GM19099 (cell line): Measurements from ENCODE around the gene PDGFA.

Experiments used
- POLR2A ChIP-seq: IDR thresholded peaks from 3 replicates; pipeline ENCODE4 v1.6.1; 2011; ENCODE audit warnings: low read depth; ENCODE audit not compliant: insufficient read length; ENCODE audit errors: extremely low read depth

PDGFA gene

DNA sequence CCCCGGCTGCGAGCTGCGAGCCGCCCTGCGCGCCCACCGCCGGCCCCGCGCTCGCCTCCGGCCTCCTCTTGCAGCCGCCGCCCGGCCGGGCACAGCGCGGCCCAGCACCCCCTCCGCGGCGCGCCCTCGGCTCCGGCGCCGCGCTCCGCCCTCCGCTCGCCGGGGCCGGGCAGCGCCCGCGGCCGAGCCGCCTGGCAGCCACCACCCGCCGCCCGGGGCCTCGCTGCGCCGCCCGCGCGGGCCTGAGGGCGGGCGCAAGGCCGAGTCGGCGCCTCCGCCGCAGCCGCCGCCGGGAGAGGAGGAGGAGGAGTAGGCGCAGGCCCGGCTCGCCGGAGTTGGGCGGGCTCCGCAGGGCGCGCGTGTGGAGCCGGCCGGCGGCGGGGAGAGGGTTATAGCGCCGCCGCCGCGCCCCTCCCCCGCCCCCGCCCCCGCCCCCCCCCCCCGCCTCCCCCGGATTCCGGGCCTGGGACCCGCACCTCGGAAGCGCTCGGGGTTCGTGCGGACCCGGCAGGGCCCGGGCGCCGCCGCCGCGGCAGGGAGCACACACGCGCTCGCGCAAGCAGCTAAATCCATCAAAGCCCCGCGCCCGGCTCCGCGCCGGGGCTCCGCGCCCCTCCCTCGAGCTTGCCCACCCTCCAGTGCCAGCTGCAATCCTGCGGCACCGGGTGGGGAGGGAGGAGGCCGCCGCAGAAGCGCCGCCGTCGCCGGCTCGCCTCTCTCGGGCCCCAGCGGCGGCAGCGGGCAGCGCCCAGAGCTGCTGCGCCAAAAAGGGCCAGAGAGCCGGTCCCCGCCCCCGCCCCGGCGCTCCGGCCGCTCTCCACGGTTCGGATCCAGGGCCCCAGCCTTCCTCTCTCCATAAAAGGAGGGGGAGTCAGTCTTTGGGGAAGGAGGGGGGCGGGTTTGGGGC lies at the start of gene PDGFA:
Gene PDGFA (minus strand): TSS at position 363 of the 907 bp plus-strand sequence. CDS start 845 bp downstream, outside the sequence.
- TF ChIP-seq POLR2A: no peak

DNA sequence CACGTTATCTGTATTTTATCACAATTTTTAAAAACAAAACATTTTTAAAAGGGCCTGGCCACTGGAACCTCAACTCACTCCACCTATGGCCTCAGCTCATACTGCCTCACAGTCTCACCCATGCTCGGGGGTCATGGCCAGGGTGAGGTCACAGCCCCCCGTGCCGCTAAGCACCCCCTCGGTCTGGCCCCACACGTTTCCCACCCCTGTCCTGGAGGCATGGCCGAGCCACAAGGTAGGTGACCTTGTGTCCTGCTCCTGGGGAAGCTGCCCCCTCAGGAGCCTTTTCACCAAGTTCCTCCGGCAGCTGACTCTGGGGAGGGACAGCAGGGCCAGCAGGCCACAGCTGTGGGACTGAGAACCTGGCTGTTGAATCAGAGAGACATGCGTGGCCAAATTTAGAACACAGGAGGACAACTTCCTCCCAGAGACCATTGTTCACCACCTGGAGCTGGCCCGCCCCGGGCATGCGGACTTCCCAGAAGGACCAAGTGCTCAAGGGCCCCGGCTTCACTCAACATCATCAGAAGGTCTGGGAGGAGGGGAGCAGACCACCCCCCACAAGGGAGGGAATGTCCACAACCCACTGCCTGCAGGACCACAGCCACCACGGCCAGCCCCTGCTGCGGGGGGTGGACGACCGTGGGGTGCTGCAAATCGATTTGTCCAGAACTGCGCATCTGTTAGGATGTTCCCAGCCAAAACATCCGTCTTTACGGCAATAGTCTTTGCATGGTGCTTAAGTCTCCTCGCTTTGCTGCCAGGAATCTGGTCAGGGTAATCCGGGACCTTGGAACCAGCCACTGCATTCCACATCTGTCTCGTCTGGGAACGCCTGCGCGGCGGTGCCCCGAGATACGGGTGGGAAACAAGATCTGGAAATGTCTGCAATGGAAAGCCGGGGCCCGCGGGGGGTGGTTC lies 48.6 kb upstream of the PDGFA start:
- TF ChIP-seq POLR2A: no peak

DNA sequence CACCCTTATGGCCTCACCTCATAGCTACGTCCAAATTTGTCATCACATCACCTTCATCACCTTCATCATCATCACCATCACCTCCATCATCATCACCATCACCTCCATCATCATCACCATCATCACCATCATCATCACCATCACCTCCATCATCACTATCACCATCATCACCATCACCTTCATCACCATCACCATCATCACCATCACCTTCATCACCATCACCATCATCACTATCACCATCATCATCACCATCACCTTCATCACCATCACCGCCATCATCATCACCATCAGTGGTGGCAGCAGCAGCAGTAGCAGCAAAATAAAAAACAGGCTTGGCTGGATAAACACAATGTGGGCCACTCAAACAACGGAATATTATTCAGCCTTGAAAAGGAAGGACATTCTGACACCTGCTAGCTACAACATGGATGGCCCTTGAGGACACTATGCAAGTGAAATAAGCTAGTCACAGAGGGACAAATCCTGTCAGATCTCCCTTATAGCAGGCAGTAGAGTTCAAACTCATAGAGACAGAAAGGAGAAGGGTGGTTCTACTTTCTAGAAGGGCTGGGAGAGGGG lies 47.7 kb upstream of the PDGFA start:
- no peak for TF ChIP-seq POLR2A

DNA sequence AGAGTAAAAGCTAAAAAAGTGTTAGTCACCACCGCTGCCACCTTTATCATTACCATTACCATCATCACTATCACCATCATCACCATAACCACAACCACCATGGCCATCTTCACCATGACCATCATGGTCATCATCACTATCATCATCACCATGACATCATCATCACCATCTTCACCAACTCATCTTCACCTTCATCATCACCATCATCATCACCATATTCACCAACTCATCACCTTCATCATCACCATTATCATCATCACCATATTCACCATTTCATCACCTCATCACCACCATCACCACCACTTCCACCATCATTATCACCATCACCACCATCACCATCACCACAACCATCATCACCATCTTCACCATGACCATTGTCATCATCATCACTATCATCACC lies 46.5 kb upstream of the PDGFA start:
- TF ChIP-seq POLR2A: no peak

DNA sequence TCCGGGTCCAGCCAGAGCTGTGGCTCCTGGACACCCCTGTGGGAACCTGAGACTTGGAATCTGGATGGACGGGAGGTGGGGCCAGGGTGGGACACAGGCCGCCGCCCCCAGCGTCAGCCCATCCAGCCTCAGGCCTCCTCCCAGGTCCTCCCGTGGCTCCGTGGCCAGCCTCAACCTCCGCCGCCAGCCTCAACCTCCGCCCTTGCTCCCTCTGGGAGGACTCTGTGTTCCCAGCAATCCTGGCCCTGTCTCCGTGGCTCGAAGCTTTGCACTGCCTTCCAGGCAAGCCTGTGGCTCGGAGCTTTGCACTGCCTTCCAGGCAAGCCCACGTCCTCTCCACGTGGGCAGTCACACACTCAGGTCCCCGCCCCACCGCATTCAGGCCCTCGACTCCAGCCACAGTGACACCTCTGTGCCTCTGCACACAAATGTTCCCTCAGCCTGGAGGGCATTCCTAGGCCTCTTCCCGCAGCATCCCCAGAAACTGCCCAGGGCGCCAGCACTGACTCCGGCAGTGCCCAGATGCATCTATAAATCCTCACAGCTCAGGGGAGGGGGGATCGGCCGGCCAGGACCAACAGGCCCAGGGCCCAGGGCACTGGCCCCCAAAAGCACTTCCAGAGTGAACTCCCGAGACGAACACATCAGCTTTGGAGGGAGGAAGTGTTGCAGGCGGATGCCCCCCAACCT lies 44.7 kb upstream of the PDGFA start:
- no peak for TF ChIP-seq POLR2A

DNA sequence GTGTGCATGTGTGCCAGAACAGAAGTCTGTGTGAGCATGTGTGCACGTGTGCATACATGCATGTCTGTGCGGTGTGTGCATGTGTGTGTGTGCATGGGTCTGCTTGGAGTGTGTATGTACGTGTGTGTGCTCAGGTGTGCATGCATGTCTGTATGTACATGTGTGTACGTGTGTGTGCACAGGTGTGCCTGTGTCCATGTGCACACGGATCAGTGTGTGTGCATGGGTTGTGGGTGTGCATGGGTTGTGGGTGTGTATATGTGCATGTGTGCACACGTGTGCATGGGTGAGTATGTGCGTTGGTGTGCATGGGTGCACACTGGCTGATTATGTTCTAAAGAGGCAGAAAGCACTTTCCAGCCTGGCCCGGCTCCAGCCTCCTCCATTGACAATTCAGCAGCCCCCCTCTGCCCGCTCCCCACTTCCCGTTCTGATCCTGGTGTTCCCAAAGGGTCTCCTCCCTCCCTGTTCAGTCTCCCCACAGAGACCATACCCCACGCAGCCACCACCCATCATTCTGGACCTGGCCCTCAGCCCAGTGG lies 44.1 kb upstream of the PDGFA start:
- TF ChIP-seq POLR2A: no peak

DNA sequence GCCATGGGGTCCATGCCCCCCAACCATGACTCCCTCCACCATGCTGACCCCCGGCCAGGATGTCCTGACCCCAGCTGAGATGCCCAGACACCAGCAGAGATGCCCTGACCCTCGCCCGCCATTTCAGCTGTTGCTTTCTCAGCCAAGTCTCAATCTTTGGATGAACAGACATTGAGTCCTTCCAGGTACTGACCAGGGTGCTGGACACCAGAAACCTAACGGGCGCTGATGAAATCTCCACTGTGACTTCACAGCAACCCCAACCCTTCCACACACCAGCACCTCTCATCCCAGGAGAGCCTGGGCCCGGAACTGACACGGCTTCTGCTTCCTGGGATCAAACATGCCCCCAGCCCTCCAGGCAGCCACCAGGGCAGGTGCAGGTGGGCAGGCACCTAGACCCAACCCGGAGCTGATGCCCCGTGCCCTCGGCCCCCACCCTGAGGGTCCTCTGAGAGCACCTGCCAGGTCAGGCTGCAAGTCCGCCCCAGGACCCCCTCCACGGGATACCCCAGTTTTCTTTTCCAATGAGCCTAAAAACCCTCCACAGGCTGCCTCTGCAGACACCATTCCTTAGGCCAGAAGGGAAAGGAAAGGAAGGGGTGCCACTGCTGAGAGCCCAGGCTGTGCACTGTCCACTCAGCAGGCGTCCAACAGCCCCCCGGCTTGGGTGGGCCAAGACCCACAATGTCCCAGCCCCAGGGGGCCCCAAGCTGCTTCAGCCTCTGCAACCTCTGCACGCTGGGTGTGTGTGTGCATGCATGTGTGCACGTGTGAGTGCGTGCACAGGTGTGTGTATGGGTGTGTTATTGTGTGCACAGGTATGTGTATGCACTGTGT lies 43.4 kb upstream of the PDGFA start:
- TF ChIP-seq POLR2A: no peak

DNA sequence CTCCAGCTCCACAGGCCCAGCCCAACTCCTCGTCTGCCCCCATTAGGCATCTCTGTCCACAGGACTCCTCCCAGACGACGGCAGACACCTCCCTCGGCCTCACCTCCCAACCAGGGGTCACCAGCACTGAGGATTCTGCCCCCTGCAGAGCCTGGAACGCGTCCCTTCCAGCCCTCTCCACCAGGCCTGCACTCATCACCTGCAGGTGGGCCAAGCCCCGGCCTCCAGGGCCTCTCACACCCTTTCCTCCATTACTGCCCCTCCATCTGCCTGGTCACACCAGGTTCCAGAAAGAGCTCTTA lies 42.7 kb upstream of the PDGFA start:
- TF ChIP-seq POLR2A: no peak

DNA sequence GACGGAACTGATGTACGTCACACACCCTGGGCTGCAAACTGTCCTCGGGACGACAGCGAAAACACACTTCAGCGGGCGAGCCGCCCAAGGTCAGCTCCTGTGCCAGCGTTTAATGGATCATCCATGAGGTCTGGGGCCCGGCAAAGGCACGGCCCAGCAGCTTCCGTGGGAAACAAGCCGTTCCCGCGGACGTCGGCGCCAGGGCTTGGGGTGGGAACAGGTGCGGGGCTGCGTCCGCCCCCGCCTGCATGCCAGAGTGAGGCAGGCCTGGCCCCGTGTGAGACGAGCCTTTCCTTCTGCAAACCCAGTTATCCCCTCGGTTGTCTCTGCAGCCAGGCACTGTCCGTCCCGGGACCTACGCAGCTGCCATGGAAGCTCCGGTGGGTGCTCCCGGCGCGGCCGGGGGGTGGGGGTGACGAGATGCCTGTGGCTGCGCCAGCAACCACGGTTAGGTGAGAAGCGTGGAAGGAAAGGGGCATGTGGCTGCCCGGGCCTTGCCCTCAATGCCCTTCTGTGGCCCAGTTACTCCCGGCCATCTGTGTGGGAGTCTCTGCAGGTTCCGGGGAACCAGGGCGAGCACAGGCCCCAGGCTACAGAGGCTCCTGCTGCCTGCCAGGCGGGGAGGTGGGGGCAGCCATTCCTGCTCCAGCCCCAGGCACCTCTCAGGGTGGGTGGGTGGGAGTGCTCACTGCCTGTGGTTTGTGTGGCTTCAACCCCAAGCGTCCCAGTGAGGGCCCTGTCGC lies 42.2 kb upstream of the PDGFA start:
- TF ChIP-seq POLR2A: no peak

DNA sequence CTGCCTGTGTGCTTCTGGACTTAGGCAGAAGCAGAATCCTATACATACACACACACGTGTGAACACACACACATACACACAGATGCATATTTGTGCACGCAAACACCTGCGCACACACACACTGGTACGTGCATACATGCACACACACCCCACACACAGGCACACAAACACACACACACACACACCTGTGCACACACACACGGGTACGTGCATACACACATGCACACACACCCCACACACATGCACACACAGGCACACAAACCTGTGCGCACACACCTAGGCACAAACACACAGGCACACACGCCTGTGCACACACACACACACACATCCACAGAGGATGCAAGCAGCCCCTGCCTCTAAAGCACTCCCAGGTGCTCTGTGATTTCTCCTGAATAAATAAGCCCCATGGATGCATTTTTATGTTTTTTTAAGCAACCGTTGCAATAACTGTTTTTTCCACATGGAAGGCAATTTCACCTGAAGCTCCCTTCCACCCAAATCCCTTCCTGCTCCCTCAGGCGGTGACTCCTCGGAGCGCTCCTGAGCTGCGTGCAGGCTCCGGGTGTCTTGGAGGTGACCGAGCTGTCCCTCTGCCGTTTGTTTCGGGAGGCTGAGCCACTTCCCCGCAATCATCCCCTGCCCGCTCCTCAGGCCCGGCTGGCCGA lies 41.5 kb upstream of the PDGFA start:
- TF ChIP-seq POLR2A: no peak

DNA sequence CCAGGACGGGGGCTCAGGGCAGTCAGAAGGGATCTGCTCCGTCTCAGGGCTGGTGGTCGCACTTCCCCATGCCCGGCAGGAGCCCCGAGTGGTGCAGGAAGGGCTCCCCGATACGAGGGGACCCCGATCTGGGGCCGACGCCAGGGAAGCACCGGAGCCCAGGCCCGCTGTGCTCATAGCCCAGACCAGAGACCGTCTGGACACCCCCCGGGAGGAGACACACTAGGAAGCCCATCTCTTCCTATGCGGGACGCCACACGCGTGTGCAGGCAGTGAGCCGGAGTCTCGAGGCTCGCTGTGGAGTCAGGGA lies 39.7 kb upstream of the PDGFA start:
- no peak for TF ChIP-seq POLR2A

DNA sequence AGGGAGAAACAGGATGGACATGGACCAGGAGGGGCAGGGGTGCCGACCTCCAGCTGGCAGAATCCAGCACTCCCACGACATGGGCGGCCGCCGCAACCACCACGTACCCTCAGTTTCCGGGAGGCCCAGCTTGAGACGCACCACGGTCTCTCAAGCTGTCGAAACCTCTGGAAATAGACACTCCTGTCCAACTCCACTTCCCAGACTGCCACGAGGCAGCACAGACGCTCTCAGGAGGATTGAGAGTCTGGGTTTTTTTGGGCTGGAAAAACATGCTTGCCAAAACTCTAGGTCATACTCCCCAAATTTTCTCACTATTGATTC lies 37.9 kb upstream of the PDGFA start:
- no peak for TF ChIP-seq POLR2A
